GM20431 (cell line): Measurements from ENCODE around the gene PNMA6A.
"Not testable (repeated sequence)": the region's sequence is repeated elsewhere in the genome, so short reads cannot be mapped to it uniquely, and the experiment has no call there.

Experiments
- in situ Hi-C: fragments of 300-500 bp; cut with MseI, MboI; formaldehyde crosslinking; loops from one replicate; pipeline ENCODE4 v1.15.0; 2020; ENCODE audit warnings: low sequenced_read_pairs; ENCODE audit not compliant: unreplicated experiment

The PNMA6A gene

GRCh38 chrX:153074262-153074899 is 2.1 kb downstream of the PNMA6A start:
- in situ Hi-C loops, result no loop called here

DNA sequence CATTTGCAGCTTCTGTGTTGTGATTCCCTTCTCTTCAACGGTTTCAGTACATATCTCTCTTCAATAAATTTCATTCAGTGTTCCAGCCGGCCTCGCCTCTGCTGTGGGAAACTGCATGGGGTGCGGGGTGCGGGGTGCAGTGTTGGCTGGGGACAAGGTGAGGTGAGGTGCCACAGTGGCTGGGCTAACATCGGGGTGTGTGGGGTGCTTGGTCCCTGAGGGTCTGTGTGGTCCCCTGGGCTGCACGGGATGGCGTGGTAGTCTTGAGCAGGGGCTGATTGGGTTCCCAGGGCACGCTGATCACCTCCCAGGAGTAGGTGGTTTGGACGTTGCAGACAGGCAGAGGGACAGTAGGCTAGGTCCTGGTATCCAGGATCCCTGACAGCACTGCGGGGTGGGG is 2.7 kb downstream of the PNMA6A start:
- in situ Hi-C loops, result no loop called here

GRCh38 chrX:153075366-153075765 is 3.1 kb downstream of the PNMA6A start:
- in situ Hi-C loops, result no loop called here

- in situ Hi-C loops, result not testable (repeated sequence)
Observed at GRCh38 chrX:153077437-153078135, 5.3 kb downstream of the PNMA6A start.

DNA sequence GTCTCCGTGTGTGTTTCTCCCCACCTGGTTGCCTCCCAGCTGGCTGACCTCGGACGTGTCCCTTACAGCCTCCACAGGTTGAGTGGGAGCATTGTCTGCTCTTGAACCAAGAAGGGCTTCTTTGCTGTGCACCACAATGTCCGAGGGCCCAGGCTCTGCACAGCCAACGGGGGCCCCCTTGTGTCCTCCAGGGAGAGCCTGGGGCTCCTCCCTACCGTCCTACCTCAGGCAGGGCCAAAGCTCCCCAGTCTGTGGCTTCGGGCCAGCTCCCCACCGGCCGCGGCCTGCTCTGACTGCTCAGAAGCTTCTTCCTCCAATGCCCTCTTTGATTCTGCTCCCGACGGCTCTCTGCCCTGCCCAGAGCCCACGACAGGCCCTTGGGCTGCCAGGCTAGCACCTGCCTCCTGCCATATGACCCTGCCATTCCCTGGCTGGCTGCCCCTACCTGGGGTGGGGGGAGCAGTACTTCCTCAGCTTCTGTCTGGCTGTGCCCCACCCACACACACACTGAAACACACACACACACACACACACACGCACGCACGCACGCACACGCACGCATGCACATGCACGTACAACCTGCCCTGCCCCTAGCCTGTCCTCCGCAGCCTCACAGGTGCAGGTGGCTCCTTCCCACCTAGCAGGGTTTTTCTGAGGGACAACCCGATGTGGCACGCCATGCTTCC is 11.1 kb downstream of the PNMA6A start:
- in situ Hi-C loops, result not testable (repeated sequence)

DNA sequence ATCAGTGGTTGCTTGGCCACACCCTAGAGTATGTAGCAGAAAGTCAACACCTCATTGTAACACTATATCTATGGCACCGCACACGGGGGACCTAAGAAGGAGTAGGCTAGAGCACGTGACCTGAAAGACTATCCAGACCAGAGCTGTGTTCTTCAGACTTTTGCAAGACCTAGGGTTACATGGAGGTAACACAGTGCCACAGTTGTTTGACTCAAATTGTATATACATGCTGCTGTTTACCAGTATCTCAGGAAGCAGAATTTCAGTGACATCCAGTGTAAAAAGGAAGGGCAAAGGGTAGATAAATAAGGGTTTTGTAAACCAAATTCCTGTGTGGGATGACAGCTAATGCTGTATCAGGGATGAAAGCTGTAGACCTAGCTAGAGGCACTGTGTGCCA is 30.2 kb downstream of the PNMA6A start:
- in situ Hi-C loops, result no loop called here

- in situ Hi-C loops, result not testable (repeated sequence)
Observed at GRCh38 chrX:153104959-153105358, 32.7 kb downstream of the PNMA6A start.

DNA sequence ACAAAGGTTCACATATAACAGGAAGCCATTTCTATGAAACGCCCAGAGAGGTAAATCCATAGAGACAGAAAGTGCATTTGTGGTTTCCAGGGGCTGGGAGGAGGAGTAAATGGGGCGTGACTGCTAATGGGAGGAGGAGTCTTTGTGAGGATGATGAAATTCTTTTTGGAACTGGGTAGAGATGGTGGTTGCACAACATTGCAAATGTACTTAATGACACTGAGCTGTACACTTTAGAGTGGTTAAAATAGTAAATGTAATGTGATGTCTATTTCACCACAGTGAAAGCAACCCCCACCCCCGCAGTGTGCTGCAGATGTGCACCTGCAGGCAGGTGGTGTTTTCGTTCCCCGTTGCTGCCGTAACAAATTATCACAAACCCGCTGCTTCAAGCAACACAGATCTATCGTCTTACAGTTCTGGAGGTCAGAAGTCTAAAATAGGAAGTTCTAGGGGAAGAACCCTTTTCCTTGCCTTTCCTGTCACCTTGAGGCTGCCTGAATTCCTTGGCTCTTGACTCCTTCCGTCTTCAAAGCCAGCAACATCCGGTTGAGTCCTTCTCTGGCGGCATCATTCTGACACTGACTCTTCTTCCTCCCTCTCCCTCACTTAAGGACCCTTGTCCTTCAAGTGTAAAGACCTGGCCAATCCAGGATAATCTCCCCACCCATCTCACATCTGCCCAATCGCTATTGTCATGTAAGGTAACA is 34.0 kb downstream of the PNMA6A start:
- in situ Hi-C loops, result not testable (repeated sequence)

- in situ Hi-C loops, result not testable (repeated sequence)
Observed at GRCh38 chrX:153110735-153111134, 38.5 kb downstream of the PNMA6A start.

- in situ Hi-C loops, result not testable (repeated sequence)
Observed at GRCh38 chrX:153113851-153114250, 41.6 kb downstream of the PNMA6A start.

GRCh38 chrX:153117754-153118153 is 45.5 kb downstream of the PNMA6A start:
- in situ Hi-C loops, result not testable (repeated sequence)

DNA sequence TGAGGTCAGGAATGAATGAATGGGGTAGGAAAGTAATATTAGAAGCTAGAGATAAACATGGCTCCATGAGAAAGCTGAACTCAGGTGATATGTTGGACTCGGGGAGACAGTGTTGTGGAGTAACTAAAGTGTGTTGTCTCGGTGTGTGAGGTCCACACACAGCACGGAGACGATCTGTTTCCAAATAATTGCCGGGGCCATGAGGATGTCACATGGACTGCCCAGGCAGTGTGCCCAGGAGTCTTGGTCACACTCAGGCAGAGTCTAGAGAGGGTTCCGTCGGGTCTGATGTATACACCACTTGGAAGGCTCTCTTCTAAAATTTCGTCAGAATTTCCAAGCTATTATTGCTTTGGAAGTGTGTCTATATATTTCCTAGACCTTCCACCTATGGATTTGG is 48.0 kb downstream of the PNMA6A start:
- in situ Hi-C loops, result not testable (repeated sequence)

DNA sequence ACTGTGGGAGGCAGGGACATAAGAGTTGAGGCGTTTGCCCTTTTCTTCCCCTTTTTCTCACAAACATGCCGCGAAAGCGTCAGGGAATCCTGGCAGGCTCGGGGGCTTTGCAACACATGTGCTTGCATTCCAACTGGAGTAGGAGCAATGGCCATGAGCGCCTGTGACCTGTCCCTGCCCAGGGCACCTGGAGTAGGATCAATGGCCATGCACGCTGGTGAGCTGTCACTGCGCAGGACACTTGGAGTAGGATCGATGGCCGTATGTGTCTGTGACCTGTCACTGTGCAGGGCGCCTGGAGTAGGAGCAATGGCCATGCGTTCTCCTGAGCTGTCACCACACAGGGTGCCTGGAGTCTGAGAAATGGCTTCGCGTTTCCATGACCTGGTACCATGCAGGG is 51.2 kb downstream of the PNMA6A start:
- in situ Hi-C loops, result not testable (repeated sequence)
